SIG-M5 (cell line): ENCODE data around the gene FLOT2.
"Not testable (repeated sequence)": the region's sequence is repeated elsewhere in the genome, so short reads cannot be mapped to it uniquely, and the experiment has no call there.

Experiments used
- DNase-seq: peaks from one replicate; lab custom pipeline; 2025; lab: John Stamatoyannopoulos, UW

Gene FLOT2

DNA sequence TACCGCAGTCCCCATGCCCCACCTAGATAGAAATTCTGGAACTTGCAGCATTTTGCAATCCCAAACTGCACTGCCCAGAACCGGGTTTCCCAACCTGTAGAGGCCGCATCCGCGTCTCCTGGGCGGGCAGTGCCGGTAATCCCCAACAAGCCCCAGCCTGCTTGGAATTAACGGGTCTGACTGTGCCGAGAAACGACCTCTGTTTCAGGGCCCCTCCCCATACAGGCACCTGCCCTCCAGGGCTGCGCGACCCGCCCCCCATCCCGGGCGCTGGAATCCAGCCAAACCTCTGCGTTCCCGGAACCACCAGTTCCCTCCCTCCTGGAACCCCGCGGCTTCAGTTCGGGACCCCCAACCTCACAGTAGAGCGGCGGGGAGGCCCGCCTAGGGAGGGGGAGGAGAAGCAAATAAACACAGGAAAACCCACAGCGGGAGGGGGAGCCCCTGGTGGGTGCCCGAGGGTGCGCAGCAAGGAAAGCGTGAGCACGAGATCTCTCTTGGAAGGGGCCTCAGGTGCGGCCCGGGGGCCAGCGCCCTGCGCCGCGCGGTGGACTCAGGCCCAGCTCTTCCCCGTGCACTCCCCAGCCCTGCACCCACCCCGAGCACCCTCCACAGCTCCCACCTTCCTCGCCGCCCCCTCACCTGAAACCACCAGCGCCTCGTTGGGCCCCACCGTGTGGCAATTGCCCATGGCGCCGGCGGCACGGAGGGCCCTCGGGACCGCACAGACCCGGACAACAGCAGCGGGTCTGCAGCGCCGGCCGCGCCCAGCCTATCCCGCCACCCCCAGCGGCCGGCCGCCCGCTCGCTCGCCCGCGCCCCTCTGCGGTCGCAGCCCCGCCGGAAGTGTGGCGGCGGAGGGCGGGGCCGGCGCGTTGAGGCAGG is at the start of gene FLOT2:
Gene FLOT2 (minus strand): TSS at position 850 of the 885 bp plus-strand sequence. CDS start 159 bp downstream, at position 691.
- DNase-seq: no peak

DNA sequence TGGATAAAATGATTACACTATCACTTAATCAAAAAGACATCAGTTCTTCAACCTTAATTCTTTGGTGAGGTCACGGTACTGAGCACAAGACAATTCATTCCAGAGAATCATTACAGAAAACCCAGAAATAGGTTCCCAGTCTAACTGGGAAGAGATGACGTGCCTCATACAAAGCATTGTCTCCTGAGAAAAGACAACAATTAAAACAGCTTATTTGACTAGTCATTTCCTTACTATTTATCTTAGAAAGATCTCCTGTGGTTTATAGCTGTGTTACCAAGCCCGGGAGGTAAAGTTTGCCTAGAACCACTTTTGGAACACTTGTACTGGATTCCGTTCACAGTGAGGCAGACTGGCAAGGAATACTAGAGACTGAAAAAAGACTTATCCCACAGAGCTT is 48.7 kb upstream of the FLOT2 start:
- DNase-seq: no peak

- DNase-seq: no peak
These were observed 47.6 kb upstream of the FLOT2 start for GRCh38 chr17:28944862-28945741.

DNA sequence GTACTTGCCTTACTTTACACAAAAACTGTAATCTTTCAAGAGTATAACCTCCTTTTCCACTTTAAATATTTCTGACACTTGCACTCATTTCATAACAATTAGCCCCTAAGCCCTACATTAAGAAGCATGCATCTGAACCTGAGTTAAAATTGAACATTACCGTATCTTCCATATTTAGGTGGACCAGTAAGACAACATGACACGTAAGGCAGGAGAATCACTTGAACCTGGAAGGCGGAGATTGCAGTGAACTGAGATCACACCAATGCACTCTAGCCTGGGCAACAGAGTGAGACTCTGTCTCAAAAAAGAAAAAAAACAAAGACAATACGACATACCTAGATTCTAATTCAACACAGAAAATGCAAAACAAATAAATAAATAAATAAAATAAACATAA is 46.8 kb upstream of the FLOT2 start:
- no peak for DNase-seq

DNA sequence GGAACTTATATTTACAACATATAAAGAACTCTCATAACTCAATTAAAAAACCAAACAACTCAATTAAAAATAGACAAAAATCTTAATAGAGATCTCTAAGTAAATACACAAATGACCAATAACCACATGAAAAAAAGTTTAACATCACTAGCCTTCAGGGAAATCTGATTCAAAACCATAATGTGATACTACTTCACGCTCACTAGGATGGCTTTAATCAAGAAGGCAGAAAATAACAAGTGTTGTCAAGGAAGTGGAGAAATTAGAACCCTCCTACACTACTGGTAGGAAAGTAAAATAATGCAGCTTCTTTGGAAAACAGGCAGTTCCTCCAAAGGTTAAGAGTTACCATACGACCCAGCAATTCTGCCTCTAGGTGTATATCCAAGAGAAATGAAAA is 45.4 kb upstream of the FLOT2 start:
- no peak for DNase-seq

DNA sequence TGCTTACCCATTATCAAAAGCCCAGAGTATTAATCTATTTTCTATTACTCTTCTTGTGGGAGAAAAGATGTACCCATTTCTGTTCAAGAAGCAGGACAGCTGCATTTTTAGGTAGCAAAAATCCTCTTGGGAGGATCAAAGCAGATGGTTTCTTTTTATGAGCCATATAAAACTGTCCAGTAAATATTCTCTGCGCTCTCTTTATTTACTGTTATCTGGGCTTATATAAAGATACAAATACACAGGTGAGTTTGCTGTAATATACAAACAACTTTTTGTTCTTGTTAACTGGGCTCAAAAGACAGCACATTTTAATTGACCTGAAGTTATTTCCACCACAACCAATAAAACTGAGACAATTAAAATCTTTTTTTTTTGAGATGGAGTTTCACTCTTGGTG is 43.7 kb upstream of the FLOT2 start:
- DNase-seq: no peak

DNA sequence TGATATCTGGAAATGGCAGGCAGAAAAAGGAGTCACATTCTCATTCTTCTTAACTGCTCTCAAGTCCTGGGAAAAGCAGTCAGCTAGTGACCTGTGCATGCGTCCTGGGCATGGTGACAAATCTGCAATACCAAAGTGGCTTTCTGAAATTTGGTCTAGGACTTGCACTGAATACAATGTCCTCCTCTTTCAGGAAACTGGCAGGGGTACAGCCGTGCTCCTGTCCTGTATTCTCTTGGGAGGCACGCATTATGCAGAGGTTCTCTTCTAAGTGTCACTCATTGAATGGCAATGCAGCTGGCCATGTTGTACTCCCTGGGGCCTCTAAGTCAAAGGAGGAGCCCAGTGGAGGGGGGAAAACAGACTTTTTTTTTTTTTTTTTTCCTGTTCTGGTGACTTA is 43.1 kb upstream of the FLOT2 start:
- DNase-seq: no peak

DNA sequence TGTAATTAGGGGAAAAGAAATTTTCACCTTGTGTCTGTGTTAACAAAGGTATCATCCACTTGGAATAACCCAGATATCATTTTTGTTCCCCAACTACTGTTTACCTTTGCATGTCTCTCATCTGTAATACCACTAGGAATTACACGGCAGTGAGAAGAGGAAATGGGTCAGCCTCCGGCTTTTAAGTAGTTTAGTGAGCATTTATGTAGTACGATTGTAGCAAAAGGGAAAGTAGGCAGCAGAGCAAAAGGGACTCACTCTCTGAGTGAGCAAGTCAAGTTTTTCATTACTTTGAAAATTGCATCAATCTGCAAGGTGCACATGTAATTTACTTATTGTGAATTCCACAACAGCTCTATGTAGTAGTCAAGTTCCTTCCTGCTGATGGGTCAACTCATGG is 42.6 kb upstream of the FLOT2 start:
- DNase-seq: no peak

GRCh38 chr17:28938552-28938951 is 41.0 kb upstream of the FLOT2 start:
- no peak for DNase-seq

DNA sequence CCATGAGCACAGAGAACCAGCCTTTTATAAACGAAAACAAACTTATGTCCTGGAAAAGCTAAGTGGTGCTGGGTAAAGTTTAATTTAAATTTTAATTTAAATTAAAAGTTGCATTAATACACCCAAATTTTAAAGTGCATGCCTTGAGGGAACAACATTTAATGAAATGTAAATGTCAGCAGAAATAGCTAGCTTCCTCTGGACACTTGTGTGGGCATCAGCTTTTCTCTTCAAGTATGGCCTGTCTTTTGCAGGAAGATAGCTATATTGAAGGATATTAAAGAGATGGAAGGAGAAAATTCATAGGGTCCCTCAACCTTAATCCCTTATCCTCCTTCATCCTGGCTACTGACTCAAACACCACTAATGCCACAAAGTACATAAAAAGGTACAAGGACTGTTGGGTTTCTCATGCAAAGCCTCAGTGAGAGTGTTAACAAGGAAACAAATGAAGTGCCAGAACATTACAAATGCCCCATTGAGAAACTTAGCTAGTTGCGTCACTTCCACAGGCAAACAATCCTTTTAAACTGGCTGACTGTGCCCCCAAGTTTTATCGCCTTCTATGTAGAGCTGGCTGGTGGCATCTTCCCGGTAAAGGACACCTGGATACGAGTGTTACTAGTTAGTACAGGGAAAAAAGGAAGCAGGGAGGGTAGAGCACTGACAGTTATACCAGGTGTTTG is 39.7 kb upstream of the FLOT2 start:
- no peak for DNase-seq

GRCh38 chr17:28935744-28936460 is 38.4 kb upstream of the FLOT2 start:
- no peak for DNase-seq

DNA sequence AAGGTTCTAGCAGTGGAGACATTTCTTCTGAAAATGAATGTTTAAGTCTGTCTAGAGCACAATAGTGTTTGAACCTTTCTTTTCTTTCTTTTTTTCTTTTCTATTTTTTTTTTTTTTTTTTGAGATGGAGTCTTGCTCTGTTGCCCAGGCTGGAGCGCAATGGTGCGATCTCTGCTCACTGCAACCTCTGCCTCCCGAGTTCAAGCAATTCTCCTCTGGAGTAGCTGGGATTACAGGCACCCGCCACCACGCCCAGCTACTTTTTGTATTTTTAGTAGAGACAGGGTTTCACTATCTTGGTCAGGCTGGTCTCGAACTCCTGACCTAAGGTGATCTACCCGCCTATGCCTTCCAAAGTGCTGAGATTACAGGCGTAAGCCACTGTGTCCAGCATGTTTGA is 37.0 kb upstream of the FLOT2 start:
- not testable (repeated sequence) for DNase-seq

DNA sequence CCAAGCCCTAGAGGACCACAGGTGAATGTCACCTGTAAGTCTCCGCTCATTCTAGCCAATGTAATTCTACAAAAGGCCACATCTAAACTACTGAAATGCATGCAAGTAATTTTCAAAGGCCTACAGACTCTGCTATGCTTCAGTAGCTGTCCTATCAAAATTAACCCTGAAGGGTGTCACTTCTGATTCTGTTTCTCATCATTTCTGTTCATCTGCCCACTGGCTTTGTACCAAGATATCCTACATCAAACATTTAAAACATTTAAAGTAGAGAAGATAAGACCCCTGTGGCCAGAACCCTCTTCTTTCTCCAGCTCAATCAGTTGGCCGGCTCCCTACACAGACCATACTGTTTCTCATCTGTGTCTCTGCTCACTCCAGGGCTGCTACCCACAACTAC is 32.3 kb upstream of the FLOT2 start:
- no peak for DNase-seq

DNA sequence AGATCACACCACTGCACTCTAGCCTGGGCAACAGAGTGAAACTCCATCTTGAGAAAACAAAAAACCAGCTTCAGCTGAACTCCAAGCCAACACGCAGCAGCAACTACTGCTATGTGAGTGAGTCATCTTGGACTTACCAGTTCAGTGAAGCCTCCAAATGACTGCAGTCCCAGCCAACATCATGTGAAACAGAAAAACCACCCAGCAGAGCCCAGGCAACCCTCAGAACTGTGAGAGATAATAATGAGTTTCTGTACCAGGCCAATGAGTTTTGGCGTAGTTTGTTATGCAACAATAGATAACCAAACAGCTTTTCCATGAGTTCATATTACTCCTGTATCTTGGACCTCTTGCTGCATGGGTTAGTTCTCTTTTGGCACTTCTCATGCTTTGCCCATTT is 30.5 kb upstream of the FLOT2 start:
- no peak for DNase-seq

DNA sequence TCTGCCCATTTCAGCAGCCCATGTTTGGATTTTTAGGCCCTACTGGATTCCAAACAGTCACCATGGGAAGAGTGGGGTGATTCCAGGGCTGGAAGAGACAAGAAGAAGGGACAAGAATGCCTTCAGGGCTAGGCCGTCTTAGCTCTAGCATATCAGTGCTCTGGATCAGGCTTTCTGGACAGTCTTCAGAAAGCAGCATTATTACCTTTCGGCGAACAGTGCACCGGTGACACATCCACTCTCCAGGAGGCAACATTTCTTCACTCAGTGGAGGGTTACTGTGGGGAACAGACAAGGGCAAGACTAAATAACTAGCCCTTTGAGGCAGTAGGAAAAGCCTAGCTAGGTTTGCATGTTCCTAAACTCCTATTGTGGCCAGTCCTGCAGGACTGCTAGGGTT is 29.3 kb upstream of the FLOT2 start:
- DNase-seq: no peak

DNA sequence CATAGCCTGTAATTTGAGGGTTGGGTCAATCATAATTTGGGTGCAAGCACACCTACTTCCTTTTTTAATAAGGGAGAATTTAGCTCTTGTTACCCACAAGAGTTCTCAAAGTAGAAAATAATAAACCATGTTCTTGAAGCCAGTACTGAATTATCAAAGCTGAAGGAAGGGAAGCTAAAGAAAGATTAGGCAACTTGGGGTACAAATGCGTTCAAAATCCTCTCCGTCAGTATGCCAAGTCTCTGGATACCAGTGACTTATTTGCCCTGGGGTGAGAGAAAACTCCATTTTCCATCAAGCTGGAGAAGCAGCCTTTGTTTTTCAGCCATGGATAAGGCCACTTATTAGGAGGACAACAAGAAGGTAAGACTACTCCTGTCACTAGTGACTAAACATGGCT is 28.8 kb upstream of the FLOT2 start:
- DNase-seq: no peak

- peak; percentile 80 for DNase-seq
These were observed 28.4 kb upstream of the FLOT2 start for GRCh38 chr17:28925912-28926365.

DNA sequence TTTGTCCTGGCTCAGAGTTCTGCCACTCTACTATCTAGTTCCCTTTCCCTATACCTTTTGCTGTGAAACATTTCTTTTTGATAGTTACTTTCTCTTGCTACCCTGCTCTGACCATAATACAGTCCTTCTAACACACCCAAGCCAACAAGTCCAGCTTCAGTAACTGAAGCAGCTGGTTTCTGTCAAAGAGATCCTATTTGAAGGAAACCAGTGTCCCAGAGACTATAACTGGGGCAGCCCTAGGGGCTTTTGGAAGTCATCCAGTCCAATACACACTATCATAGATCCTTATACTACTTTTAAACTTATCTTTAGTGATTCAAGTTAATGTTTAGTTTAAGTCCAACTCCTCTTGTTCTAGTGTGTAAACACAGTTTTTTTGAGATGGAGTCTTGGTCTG is 22.7 kb upstream of the FLOT2 start:
- no peak for DNase-seq

DNA sequence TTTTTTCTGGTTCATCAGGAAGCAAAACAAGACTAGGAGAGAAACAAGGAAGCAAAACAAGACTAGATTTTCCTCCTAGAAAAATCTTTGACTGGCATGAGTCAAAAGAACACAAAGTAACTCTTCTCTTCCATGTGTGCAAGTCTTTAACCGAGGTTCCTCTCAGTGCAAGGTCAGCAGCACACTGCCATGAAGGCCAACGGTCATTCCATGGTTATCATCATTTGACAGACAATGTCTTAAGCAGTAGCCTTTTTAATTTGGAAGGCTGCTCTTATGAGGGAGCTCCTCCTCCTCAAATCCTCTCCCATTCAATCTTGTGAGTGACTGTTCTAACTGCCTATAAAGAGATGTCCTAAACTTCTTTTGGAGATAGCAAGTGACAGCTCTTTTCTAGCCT is 20.8 kb upstream of the FLOT2 start:
- DNase-seq: no peak

GRCh38 chr17:28917465-28917864 is 19.9 kb upstream of the FLOT2 start:
- no peak for DNase-seq

GRCh38 chr17:28917029-28917428 is 19.5 kb upstream of the FLOT2 start:
- no peak for DNase-seq
